ENCODE data around the gene STRN4.

STRN4 gene

DNA sequence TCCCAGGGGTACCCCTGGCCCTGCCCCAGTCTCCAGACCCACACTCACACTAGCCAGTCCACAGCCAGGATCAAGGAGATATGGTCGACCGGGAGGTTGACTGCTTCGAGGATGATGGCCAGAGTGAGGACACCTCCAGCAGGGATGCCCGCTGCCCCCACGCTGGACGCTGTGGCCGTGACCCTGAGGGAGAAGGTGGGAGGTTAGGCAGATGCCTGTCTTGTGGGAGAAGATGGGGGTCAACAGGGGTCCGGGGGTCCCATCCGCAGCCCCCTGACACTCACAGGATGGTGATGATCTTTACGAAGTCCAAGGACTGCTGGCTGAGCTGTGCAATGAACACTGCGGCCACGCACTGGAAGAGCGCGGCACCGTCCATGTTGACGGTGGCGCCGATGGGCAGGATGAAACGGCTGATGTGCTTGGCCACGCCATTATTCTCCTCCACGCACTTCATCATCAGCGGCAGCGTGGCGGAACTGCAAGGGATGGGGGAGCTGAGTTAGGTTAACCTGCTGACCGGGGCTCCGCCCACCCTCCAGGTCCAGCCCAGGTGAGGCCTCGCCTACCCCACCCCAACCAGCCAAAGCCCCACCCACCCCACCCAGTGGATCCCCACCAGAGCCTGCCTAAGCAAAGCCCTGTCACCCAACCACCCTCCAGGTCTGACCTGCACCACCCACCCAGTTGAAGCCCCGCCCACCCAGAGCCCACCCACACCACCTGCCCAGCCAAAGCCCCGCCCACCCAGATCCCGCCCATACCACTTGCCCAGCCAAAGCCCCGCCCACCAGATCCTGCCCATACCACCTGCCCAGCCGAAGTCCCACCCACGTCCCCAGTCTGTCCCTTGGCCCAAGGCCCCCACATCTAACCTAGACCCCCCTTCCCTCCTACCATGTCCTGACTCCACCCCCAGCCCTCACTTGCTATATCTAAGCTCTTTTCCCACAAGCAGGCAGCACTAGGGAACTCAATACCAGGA lies 31.0 kb upstream of the STRN4 start:
- Histone ChIP-seq H3K27me3 (ENCODE audit: insufficient read depth, poor library complexity, severe bottlenecking) (no peaks in the 10 kb centered on the region), H3K27ac (replicated peaks) (no peak overlapping the region), H3K4me3 (replicated peaks; ENCODE audit: insufficient read depth, low read length) (no peak overlapping the region)
- no peak for DNase-seq (ENCODE audit: low read depth in 1 of 2, low spot score in 1 of 2)
- TF ChIP-seq POLR2AphosphoS5 (IDR thresholded peaks at IDR 0.05; ENCODE audit: low read depth), result 0 out of 2 replicates have a peak, but pooled peaks have one; percentile 13
- TF ChIP-seq, protein P1, sequence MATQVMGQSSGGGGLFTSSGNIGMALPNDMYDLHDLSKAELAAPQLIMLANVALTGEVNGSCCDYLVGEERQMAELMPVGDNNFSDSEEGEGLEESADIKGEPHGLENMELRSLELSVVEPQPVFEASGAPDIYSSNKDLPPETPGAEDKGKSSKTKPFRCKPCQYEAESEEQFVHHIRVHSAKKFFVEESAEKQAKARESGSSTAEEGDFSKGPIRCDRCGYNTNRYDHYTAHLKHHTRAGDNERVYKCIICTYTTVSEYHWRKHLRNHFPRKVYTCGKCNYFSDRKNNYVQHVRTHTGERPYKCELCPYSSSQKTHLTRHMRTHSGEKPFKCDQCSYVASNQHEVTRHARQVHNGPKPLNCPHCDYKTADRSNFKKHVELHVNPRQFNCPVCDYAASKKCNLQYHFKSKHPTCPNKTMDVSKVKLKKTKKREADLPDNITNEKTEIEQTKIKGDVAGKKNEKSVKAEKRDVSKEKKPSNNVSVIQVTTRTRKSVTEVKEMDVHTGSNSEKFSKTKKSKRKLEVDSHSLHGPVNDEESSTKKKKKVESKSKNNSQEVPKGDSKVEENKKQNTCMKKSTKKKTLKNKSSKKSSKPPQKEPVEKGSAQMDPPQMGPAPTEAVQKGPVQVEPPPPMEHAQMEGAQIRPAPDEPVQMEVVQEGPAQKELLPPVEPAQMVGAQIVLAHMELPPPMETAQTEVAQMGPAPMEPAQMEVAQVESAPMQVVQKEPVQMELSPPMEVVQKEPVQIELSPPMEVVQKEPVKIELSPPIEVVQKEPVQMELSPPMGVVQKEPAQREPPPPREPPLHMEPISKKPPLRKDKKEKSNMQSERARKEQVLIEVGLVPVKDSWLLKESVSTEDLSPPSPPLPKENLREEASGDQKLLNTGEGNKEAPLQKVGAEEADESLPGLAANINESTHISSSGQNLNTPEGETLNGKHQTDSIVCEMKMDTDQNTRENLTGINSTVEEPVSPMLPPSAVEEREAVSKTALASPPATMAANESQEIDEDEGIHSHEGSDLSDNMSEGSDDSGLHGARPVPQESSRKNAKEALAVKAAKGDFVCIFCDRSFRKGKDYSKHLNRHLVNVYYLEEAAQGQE (IDR thresholded peaks at IDR 0.05; ENCODE audit: insufficient replicate concordance, low read depth), result no peak

- Histone ChIP-seq H3K27ac (replicated peaks) (no peak overlapping the region), H3K4me3 (replicated peaks; ENCODE audit: insufficient read depth, low read length) (no peak overlapping the region), H3K27me3 (ENCODE audit: insufficient read depth, poor library complexity, severe bottlenecking) (no peaks in the 10 kb centered on the region)
- no peak for DNase-seq (ENCODE audit: low read depth in 1 of 2, low spot score in 1 of 2)
- TF ChIP-seq POLR2AphosphoS5 (IDR thresholded peaks at IDR 0.05; ENCODE audit: low read depth) (no peak), GABPA (IDR thresholded peaks at IDR 0.05; ENCODE audit: low read depth) (no peak), CTCF (IDR thresholded peaks at IDR 0.05; ENCODE audit: insufficient read depth, low read length) (no peak), SPI1 (IDR thresholded peaks at IDR 0.05; ENCODE audit: borderline replicate concordance, low read depth) (no peak)
- TF ChIP-seq, protein P1 (IDR thresholded peaks at IDR 0.05; ENCODE audit: insufficient replicate concordance, low read depth), result no peak
Observed at GRCh38 chr19:46775642-46776258, 29.5 kb upstream of the STRN4 start.

- DNase-seq (ENCODE audit: low read depth in 1 of 2, low spot score in 1 of 2), result no peak
- Histone ChIP-seq H3K27ac (replicated peaks) (no peak overlapping the region), H3K4me3 (replicated peaks; ENCODE audit: insufficient read depth, low read length) (no peak overlapping the region), H3K27me3 (ENCODE audit: insufficient read depth, poor library complexity, severe bottlenecking) (no peaks in the 10 kb centered on the region)
- TF ChIP-seq SPI1 (IDR thresholded peaks at IDR 0.05; ENCODE audit: borderline replicate concordance, low read depth) (no peak), CTCF (IDR thresholded peaks at IDR 0.05; ENCODE audit: insufficient read depth, low read length) (no peak), POLR2AphosphoS5 (IDR thresholded peaks at IDR 0.05; ENCODE audit: low read depth) (no peak), GABPA (IDR thresholded peaks at IDR 0.05; ENCODE audit: low read depth) (no peak)
- TF ChIP-seq, protein P1 (IDR thresholded peaks at IDR 0.05; ENCODE audit: insufficient replicate concordance, low read depth), result no peak
Observed at GRCh38 chr19:46773018-46773399, 26.8 kb upstream of the STRN4 start.
